ENCODE results near the gene SFMBT2.

Gene SFMBT2

GRCh38 chr10:7333961-7334641, 76.7 kb downstream of the SFMBT2 start:
- H3K4me3 ChIP-seq: no peak overlapping the region
- TF ChIP-seq CTCF (IDR thresholded peaks at IDR 0.05): no peak
- no peak overlapping the region for H3K27ac ChIP-seq
- no peak for DNase-seq (ENCODE audit: low spot score)

GRCh38 chr10:7329219-7329618, 81.6 kb downstream of the SFMBT2 start:
- Histone ChIP-seq H3K4me3 (no peak overlapping the region), H3K27ac (no peak overlapping the region)
- no peak for TF ChIP-seq CTCF (IDR thresholded peaks at IDR 0.05)
- no peak for DNase-seq (ENCODE audit: low spot score)

GRCh38 chr10:7327885-7328284, 82.9 kb downstream of the SFMBT2 start:
- no peak for TF ChIP-seq CTCF (IDR thresholded peaks at IDR 0.05)
- DNase-seq (ENCODE audit: low spot score): no peak
- no peak overlapping the region for H3K27ac ChIP-seq
- no peak overlapping the region for H3K4me3 ChIP-seq

GRCh38 chr10:7322623-7323022, 88.2 kb downstream of the SFMBT2 start:
- no peak for TF ChIP-seq CTCF (IDR thresholded peaks at IDR 0.05)
- DNase-seq (ENCODE audit: low spot score): no peak
- Histone ChIP-seq H3K4me3 (no peak overlapping the region), H3K27ac (no peak overlapping the region)

- no peak for DNase-seq (ENCODE audit: low spot score)
- no peak for TF ChIP-seq CTCF (IDR thresholded peaks at IDR 0.05)
- no peak overlapping the region for H3K4me3 ChIP-seq
- H3K27ac ChIP-seq: no peak overlapping the region
Observed at GRCh38 chr10:7320072-7320471, 90.8 kb downstream of the SFMBT2 start.

- no peak overlapping the region for H3K27ac ChIP-seq
- H3K4me3 ChIP-seq: no peak overlapping the region
- no peak for DNase-seq (ENCODE audit: low spot score)
- TF ChIP-seq CTCF (IDR thresholded peaks at IDR 0.05): no peak
Observed at GRCh38 chr10:7319632-7320031, 91.2 kb downstream of the SFMBT2 start.

- Histone ChIP-seq H3K27ac (no peak overlapping the region), H3K4me3 (no peak overlapping the region)
- TF ChIP-seq CTCF (IDR thresholded peaks at IDR 0.05): no peak
- DNase-seq (ENCODE audit: low spot score): no peak
Observed at GRCh38 chr10:7318836-7319235, 92.0 kb downstream of the SFMBT2 start.

Data from coronary artery (tissue), 2 donors.